ELR (cell line): Measurements from ENCODE around the gene PHF3.

Experiments used
- DNase-seq: peaks from one replicate; pipeline ENCODE4 v3.0.0-alpha.2; 2015; ENCODE audit warnings: low read depth

Gene PHF3

DNA sequence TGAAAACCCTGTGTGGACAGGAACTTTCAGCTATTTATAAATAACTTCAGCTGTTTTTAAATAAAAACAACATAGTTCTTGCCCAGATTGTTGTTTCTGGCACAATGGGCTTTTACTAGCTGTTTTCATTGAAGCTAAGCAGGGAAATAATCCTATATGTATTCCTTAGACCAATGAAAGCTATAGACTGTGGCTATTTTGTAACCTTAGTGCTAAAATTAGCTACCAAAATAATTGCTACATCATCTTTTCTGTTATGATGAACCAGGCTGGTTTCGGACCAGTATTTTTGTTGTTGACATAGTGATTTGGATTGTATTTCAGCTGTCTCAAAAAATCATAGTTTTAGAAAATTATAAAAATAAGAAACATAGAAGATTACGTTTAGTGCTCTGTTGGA lies 13.7 kb downstream of the PHF3 start:
- DNase-seq: no peak

DNA sequence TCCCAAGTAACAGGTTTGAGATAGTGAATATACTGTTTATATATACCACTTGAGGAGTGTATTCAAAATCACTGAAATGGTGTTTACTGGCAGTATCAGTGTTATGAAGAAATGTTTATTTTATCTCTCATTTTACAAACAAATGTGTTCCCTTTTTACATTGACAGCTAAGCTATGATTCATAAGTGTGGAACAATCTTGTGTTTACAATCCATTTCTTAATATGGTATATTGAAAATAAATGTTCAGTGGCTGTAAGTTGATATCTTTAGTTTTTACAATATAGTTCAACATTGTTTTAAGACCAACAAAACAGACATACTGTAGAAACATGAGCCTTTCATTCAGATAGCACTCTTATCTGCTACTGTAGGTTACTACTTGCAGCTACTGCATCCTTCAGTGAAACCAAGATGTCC lies 14.3 kb downstream of the PHF3 start:
- no peak for DNase-seq

GRCh38 chr6:63652980-63653379 lies 17.4 kb downstream of the PHF3 start:
- no peak for DNase-seq

DNA sequence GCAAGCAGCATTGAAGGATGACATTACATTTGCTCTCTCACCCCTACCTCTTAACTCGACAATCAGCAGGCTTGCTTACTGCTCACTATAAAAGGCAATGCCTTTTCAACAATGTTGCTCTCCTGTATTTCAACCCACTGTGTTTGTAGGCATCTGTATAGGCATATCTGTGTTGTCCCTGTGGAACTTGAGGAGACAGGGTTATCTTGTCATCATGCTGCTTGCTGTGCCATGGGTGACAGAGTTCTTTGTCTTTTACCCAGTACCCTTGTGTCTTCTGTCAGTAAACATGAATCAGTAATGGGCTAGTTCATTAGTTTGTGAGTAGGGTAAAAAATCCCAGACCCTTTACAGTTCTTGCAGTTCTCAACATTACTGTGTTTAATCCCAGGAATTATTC lies 25.2 kb downstream of the PHF3 start:
- DNase-seq: no peak

GRCh38 chr6:63661769-63662168 lies 26.2 kb downstream of the PHF3 start:
- no peak for DNase-seq

DNA sequence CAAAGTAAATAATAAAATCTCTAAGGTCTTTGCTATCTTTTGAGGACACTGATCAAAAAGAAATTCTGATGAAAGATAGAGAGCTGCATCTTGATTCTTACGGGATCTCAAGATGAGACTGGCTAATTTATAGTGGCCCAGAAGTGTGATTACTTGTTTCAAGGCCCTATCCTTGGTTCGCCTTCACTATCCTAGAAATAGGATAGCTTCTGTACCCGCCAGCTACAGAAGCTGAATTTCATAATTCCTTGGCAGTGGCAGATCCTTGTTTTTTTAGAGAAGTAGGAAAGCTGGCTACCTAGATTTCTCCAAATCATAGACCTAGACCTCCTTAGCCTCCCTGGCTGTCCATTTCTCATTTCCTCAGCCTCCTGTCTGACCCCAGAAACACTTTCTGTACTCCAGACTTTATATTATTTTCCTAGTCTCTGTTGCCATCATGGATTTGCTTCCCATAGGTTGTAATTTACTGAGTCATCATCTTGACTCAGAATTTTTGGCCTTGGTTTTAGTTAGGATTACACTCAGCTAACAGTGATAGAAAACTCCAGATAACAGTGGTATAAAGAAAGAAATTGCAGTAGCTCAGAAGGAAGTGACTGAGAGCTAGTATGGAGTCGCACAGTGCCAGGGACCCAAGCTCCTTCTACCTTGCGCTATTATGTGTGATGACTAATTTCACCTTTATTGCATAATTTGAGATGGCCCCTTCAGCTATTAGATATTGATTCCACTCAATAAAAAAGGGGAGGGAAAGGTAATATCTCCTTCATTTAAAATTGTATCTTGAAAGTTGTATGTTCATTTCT lies 27.7 kb downstream of the PHF3 start:
- DNase-seq: peak; percentile 76

- DNase-seq: no peak
These were observed 28.3 kb downstream of the PHF3 start for GRCh38 chr6:63663956-63664281.

GRCh38 chr6:63671098-63671754 lies 35.6 kb downstream of the PHF3 start:
- DNase-seq: no peak

GRCh38 chr6:63672582-63673129 lies 37.1 kb downstream of the PHF3 start:
- no peak for DNase-seq

- DNase-seq: no peak
These were observed 38.1 kb downstream of the PHF3 start for GRCh38 chr6:63673692-63674091.

GRCh38 chr6:63674635-63675034 lies 39.0 kb downstream of the PHF3 start:
- DNase-seq: no peak

- DNase-seq: no peak
These were observed 39.5 kb downstream of the PHF3 start for GRCh38 chr6:63675138-63675537.

GRCh38 chr6:63676412-63677114 lies 41.0 kb downstream of the PHF3 start:
- DNase-seq: no peak

DNA sequence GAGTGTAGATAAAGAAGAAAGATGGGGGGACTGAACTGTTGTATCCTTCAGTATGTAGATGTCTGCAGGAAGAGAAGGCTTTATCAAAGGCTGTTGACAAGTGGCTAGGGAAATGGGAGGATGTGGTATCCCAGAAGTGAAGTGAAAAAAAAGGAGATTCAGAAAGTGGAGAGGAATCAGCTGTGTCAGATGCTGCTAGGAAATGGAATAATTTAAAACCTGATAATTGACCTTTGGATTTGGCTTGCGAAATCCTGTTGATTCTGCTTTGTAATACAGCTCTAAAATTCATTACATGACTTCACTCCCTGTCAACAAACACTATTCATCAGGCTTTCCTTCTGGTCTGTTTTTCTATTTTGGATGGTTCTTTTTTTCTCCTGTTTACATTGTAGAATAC lies 41.7 kb downstream of the PHF3 start:
- no peak for DNase-seq

DNA sequence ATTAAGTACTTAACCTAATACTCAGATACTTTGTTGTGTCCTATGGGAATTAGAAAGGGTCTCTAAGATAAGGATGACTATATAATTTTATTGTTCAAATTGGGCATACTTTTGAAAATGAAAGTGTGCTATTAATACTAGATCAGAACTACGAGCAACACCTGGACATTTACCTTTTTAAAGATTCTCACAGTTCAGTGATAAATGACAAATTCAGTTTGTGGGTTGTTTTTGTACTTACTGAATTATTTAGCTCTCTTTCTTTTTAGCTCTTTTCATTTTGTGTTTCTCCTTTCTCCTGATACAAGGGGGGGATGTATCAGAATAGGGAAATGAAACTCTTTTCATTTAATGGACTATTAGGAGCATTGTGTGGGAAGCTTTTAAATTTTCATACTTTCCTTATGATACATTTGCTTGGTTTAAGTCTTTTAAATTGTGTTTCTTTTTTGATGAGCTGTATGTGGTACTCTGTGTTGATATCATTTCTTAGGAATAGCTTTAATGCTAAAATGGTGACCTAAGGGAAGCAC lies 47.5 kb downstream of the PHF3 start:
- no peak for DNase-seq

- DNase-seq: no peak
These were observed 50.1 kb downstream of the PHF3 start for GRCh38 chr6:63685446-63686379.

DNA sequence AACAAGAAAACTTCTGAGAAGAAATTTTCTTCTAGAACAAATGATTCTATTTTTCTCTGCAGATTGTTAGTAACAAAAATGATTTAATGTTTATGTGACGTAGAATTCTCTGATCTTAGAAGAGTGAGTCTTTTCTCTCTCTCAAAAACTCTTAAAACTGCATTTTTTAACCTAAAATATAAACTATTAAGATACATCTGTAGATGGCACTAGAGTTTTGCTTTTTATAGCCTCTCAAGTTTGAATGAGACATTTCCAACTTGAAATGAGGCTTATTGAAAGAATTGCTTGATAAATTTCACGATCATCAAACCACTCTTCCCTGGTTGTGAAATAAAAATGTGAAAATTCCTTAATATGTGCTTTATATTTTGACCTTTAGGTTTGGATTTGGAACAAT lies 53.8 kb downstream of the PHF3 start:
- DNase-seq: peak; percentile 15

GRCh38 chr6:63690221-63690620 lies 54.6 kb downstream of the PHF3 start:
- no peak for DNase-seq

DNA sequence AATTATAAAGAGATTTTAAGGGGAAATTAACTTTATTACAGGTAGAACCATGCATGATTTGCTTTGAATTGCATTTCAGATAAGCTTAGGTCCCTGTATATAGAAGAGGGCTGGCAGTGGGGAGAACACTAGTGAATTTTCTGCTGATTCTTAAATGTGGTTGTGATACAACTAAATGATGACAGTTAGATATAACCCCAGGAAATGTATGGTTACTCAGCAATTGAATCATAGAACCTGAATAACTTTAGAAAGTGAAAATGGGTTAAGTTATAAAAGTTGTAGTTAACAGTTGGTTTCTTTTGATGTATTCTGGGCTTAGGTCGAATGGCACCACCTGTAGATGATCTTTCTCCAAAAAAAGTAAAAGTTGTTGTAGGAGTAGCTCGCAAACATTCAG lies 70.1 kb downstream of the PHF3 start:
- DNase-seq: peak; percentile 10

GRCh38 chr6:63706630-63707029 lies 71.0 kb downstream of the PHF3 start:
- no peak for DNase-seq

DNA sequence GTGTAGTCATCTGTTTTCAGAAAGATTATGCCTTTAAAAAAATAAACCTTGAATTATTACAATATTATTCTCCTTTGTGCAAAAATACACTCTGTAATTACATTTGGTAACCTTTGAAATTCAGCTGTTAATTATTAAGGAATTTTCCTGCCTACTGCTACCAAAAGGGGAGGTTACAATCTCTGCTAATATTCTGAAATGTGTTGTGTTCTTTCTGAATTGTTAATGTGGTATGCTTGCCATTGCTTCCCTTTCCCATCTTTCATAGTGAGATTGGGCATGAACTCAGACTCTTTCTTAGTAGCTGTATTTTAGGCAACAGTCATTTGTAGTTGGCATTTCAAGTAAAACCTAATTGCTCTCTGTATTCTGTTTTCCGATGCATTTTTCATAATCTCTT lies 73.0 kb downstream of the PHF3 start:
- no peak for DNase-seq

DNA sequence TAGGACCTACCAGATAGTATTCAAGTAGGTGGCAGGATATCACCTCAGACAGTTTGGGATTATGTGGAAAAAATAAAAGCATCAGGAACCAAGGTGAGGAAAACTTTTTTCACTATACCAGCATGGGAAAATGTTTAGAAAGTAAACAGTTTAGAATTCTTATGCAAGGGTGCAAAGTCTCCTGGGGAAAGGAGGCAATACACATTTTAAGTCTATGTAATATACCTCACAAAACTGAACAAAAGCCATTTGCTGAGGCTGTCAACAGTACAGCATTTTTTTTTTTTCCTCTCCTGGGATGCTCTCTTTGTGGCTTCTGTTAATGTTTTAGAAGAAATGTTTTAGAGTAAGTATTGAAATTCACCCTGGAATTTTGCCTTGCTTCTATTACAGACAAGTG lies 73.5 kb downstream of the PHF3 start:
- no peak for DNase-seq
